Fibroblast of lung (primary cell): Measurements from ENCODE around the gene MISP. TPM values are rescaled to one million over a fixed set of nuclear protein-coding genes. Genes with fewer than 3 reads are reported as not detected.

Experiments used
- DNase-seq, 2 donors: peaks; one replicate each; pipeline versions ENCODE4 v3.0.0 to v3.0.0-alpha.2; 2010; ENCODE audit warnings: low read depth in 2 of 2
- H2AFZ ChIP-seq: 2 replicates; pipeline ENCODE4 v1.5.1; 2012; ENCODE audit warnings: low read length, control low read depth, inconsistent platforms
- H3K27ac ChIP-seq: 2 replicates; pipeline ENCODE4 v1.5.1; 2011; ENCODE audit warnings: low read length, control low read depth; ENCODE audit not compliant: insufficient read depth
- H3K27me3 ChIP-seq: 2 replicates; pipeline ENCODE4 v1.5.1; 2011; ENCODE audit warnings: mild to moderate bottlenecking, low read length; ENCODE audit not compliant: control insufficient read depth, insufficient read depth
- H3K36me3 ChIP-seq: 2 replicates; pipeline ENCODE4 v1.5.1; 2011; ENCODE audit warnings: low read length; ENCODE audit not compliant: control insufficient read depth, insufficient read depth
- H3K4me1 ChIP-seq: 2 replicates; pipeline ENCODE4 v1.5.1; 2011; ENCODE audit warnings: low read length; ENCODE audit not compliant: control insufficient read depth, insufficient read depth; ENCODE audit errors: extremely low read depth
- H3K4me2 ChIP-seq: 2 replicates; pipeline ENCODE4 v1.5.1; 2011; ENCODE audit warnings: low read length, control low read depth; ENCODE audit not compliant: insufficient read depth; ENCODE audit errors: extremely low read depth
- H3K4me3 ChIP-seq, 4 experiments: fragments of 200-600 bp in 1 of 4; sonication (generic) in 1 of 4; replicated peaks in 1 of 4; 2 replicates each; pipeline ENCODE4 v1.5.1; 2011 to 2016; ENCODE audit warnings: low read length in 4 of 4, low read depth in 3 of 4, mild to moderate bottlenecking in 3 of 4, control low read depth in 2 of 4, inconsistent platforms in 1 of 4, mixed read lengths in 1 of 4; ENCODE audit not compliant: insufficient read depth in 1 of 4; ENCODE audit errors: control extremely low read depth in 1 of 4
- H3K79me2 ChIP-seq: 2 replicates; pipeline ENCODE4 v1.5.1; 2012; ENCODE audit warnings: mild to moderate bottlenecking, low read length, inconsistent platforms; ENCODE audit not compliant: control insufficient read depth, insufficient read depth
- H3K9ac ChIP-seq: 2 replicates; pipeline ENCODE4 v1.5.1; 2011; ENCODE audit warnings: mild to moderate bottlenecking, low read length, control low read depth; ENCODE audit not compliant: insufficient read depth
- H3K9me3 ChIP-seq: 2 replicates; pipeline ENCODE4 v1.5.1; 2012; ENCODE audit warnings: low read depth, low read length; ENCODE audit not compliant: control insufficient read depth, insufficient read depth
- H4K20me1 ChIP-seq: 2 replicates; pipeline ENCODE4 v1.5.1; 2011; ENCODE audit warnings: low read length; ENCODE audit not compliant: control insufficient read depth, insufficient read depth; ENCODE audit errors: extremely low read depth
- CTCF ChIP-seq, 2 donors: IDR thresholded peaks in 1 of 2; conservative IDR thresholded peaks in 1 of 2; 1 replicate in 1 of 2; 2 replicates in 1 of 2; pipeline ENCODE4 v1.5.1; 2011 to 2012; ENCODE audit warnings: low read length in 2 of 2, control low read depth in 1 of 2, inconsistent platforms in 1 of 2, low read depth in 1 of 2, mild to moderate bottlenecking in 1 of 2
- EZH2 ChIP-seq: IDR thresholded peaks from 2 replicates; pipeline ENCODE4 v1.5.1; 2012; ENCODE audit warnings: low read length, control low read depth, mild to moderate bottlenecking; ENCODE audit errors: missing control alignments
- polyA plus RNA-seq, 2 donors: library from polyadenylated mRNA; depleted of rRNA in 1 of 2; stranded (reverse) in 1 of 2; unstranded in 1 of 2; fragments of >200 nt; gene quantifications; 2 replicates each; pipeline ENCODE4 v1.2.1, GENCODE V29; 2011 to 2012; ENCODE audit warnings: missing spikeins in 1 of 2
- total RNA-seq: library from RNA; depleted of rRNA; stranded (reverse); fragments of >200 nt; gene quantifications from 2 replicates; pipeline ENCODE4 v1.2.1, GENCODE V29; 2014

Gene MISP
- total and polyA plus RNA-seq, 2 donors (not counting 1 experiment from before 2014, with no cell fraction given): not detected

- peak overlapping the region; percentile 11 for H3K4me2 ChIP-seq
- DNase-seq: no peak
- H2AFZ ChIP-seq: no peak overlapping the region
- H4K20me1 ChIP-seq: no peaks in the 10 kb centered on the region
- no peaks in the 10 kb centered on the region for H3K27me3 ChIP-seq
- H3K9ac ChIP-seq: no peak overlapping the region
- H3K4me1 ChIP-seq: peaks cover 10% of the 10 kb centered on the region
- no peak overlapping the region for H3K27ac ChIP-seq
- no peaks in the 10 kb centered on the region for H3K36me3 ChIP-seq
- H3K79me2 ChIP-seq: no peaks in the 10 kb centered on the region
- TF ChIP-seq CTCF (conservative IDR thresholded peaks at IDR 0.05 in 1 of 2, IDR thresholded peaks at IDR 0.05 in 1 of 2; ENCODE audit: low read depth in 1 of 2, low read length in 2 of 2): no peak
- no peak for TF ChIP-seq EZH2
- H3K4me3 ChIP-seq: no peak overlapping the region
- no peaks in the 10 kb centered on the region for H3K9me3 ChIP-seq
Observed at GRCh38 chr19:782878-783668, 32.2 kb downstream of the MISP start.

DNA sequence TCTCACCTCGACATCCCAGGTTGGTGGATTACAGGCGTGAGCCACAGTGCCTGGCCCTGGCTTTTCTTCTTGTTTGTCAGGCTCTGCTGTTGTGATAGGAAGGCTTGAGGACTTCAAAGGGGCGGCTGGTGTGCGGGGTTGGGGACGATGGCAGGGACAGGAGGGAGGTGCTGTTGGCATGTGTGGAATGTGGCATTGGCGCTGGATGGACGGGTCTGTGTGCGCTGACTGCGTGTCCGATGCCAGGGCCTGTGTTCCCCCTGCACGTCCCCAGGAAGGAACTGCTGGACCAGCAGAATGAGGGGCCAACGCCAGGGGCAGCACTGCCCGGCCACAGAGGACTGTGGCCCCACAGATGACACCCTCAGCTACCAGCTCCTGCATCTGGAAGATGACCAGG, 33.6 kb downstream of the MISP start:
- TF ChIP-seq CTCF (conservative IDR thresholded peaks at IDR 0.05 in 1 of 2, IDR thresholded peaks at IDR 0.05 in 1 of 2; ENCODE audit: low read depth in 1 of 2, low read length in 2 of 2) (no peak), EZH2 (no peak)
- Histone ChIP-seq H3K9me3 (no peaks in the 10 kb centered on the region), H4K20me1 (no peaks in the 10 kb centered on the region), H2AFZ (no peak overlapping the region), H3K27me3 (no peaks in the 10 kb centered on the region), H3K9ac (no peak overlapping the region), H3K4me1 (peaks cover 8% of the 10 kb centered on the region), H3K36me3 (no peaks in the 10 kb centered on the region), H3K79me2 (no peaks in the 10 kb centered on the region), H3K27ac (no peak overlapping the region), H3K4me3 (no peak overlapping the region), H3K4me2 (no peak overlapping the region)
- no peak for DNase-seq

GRCh38 chr19:787536-787935, 36.6 kb downstream of the MISP start:
- Histone ChIP-seq H3K9ac (no peak overlapping the region), H3K4me3 (no peak overlapping the region), H3K79me2 (no peaks in the 10 kb centered on the region), H3K27me3 (no peaks in the 10 kb centered on the region), H3K9me3 (no peaks in the 10 kb centered on the region), H2AFZ (no peak overlapping the region), H3K27ac (no peak overlapping the region), H3K4me1 (peaks cover 4% of the 10 kb centered on the region), H3K36me3 (no peaks in the 10 kb centered on the region), H4K20me1 (no peaks in the 10 kb centered on the region), H3K4me2 (no peak overlapping the region)
- no peak for DNase-seq
- TF ChIP-seq EZH2 (no peak), CTCF (conservative IDR thresholded peaks at IDR 0.05 in 1 of 2, IDR thresholded peaks at IDR 0.05 in 1 of 2; ENCODE audit: low read depth in 1 of 2, low read length in 2 of 2) (no peak)
